B cell (primary cell): ENCODE results near the gene USP6NL. TPM values are rescaled to one million over a fixed set of nuclear protein-coding genes. Genes with fewer than 3 reads are reported as not detected.
A peak's percentile ranks its signal among the peaks of the same experiment; 100 is the strongest.

Experiments used
- ATAC-seq: fragments of 200-7000 bp; cut with Tn5 transposase; one replicate; pipeline ENCODE4 v1.10.0; 2021; ENCODE audit warnings: low read depth, mild to moderate bottlenecking, moderate number of reproducible peaks, moderate library complexity
- CTCF ChIA-PET: fragments of 350-600 bp; sonication (Branson Sonifier 250); formaldehyde crosslinking; loops from one replicate; lab custom pipeline; 2021; ENCODE audit warnings: antibody characterized with exemption, inconsistent platforms; lab: Charles Lee
- POLR2A ChIA-PET: fragments of 350-600 bp; sonication (Branson Sonifier 250); formaldehyde crosslinking; loops from one replicate; lab custom pipeline; 2021; ENCODE audit warnings: antibody characterized with exemption; lab: Charles Lee
- DNase-seq: peaks from one replicate; pipeline ENCODE4 v3.0.0; 2013
- H2AFZ ChIP-seq: 2 replicates; pipeline ENCODE4 v1.6.1; 2012; ENCODE audit warnings: mild to moderate bottlenecking, low read depth, low read length; ENCODE audit not compliant: insufficient read depth, poor library complexity, severe bottlenecking
- H3K27ac ChIP-seq, 2 donors: 1 replicate in 1 of 2; 2 replicates in 1 of 2; pipeline ENCODE4 v1.5.1; 2012 to 2013; ENCODE audit warnings: low read length in 2 of 2, mild to moderate bottlenecking in 2 of 2, moderate library complexity in 1 of 2
- H3K27me3 ChIP-seq, 4 experiments: fragments of 200-600 bp in 1 of 4; sonication (generic) in 1 of 4; replicated peaks in 1 of 4; 1 replicate in 2 of 4; 2 replicates in 2 of 4; pipeline versions ENCODE4 v1.6.1 to v1.7.0; 2013 to 2016; ENCODE audit warnings: low read length in 3 of 4, mild to moderate bottlenecking in 2 of 4, mixed read lengths in 1 of 4, moderate library complexity in 1 of 4; ENCODE audit not compliant: insufficient read depth in 4 of 4, control insufficient read depth in 3 of 4; ENCODE audit errors: control extremely low read depth in 1 of 4
- H3K36me3 ChIP-seq, 2 experiments: replicated peaks in 1 of 2; 1 replicate in 1 of 2; 2 replicates in 1 of 2; pipeline versions ENCODE4 v1.6.1 to v1.7.1; 2013; ENCODE audit warnings: low read length in 1 of 2; ENCODE audit not compliant: insufficient read depth in 2 of 2, control insufficient read depth in 1 of 2; ENCODE audit errors: control extremely low read depth in 1 of 2, extremely low read depth in 1 of 2
- H3K4me1 ChIP-seq, 2 donors: fragments of 200-600 bp in 1 of 2; sonication (generic) in 1 of 2; 1 replicate in 1 of 2; 2 replicates in 1 of 2; pipeline versions ENCODE4 v1.5.1 to v1.6.1; 2013 to 2017; ENCODE audit warnings: low read length in 2 of 2; ENCODE audit not compliant: control insufficient read depth in 2 of 2, insufficient read depth in 2 of 2
- H3K4me2 ChIP-seq: replicated peaks from 2 replicates; pipeline ENCODE3; 2012; ENCODE audit warnings: mild to moderate bottlenecking, low read depth, low read length; ENCODE audit not compliant: poor library complexity, severe bottlenecking
- H3K4me3 ChIP-seq, 5 experiments: fragments of 200-600 bp in 1 of 5; sonication (generic) in 1 of 5; 1 replicate in 3 of 5; 2 replicates in 2 of 5; pipeline versions ENCODE4 v1.5.1 to v1.7.0; 2011 to 2016; ENCODE audit warnings: low read length in 4 of 5, mild to moderate bottlenecking in 4 of 5, low read depth in 2 of 5, control low read depth in 1 of 5, moderate library complexity in 1 of 5; ENCODE audit not compliant: insufficient read depth in 1 of 5; ENCODE audit errors: control extremely low read depth in 1 of 5, extremely low read depth in 1 of 5
- H3K79me2 ChIP-seq: fragments of 200-600 bp; sonication (generic); one replicate; pipeline ENCODE4 v1.6.0; 2016; ENCODE audit warnings: low read length; ENCODE audit not compliant: control insufficient read depth, insufficient read depth
- H3K9ac ChIP-seq: fragments of 200-600 bp; sonication (generic); 2 replicates; pipeline ENCODE4 v1.6.1; 2017; ENCODE audit warnings: mild to moderate bottlenecking, low read length, moderate library complexity
- H3K9me3 ChIP-seq, 3 donors: one replicate each; pipeline versions ENCODE4 v1.6.1 to v1.7.1; 2013; ENCODE audit warnings: low read length in 2 of 3; ENCODE audit not compliant: control insufficient read depth in 2 of 3, insufficient read depth in 1 of 3; ENCODE audit errors: control extremely low read depth in 1 of 3
- H4K20me1 ChIP-seq: 2 replicates; pipeline ENCODE4 v1.6.0; 2012; ENCODE audit warnings: mild to moderate bottlenecking, low read length; ENCODE audit not compliant: insufficient read depth, control insufficient read depth, poor library complexity, severe bottlenecking
- H3K27ac Mint-ChIP-seq: one replicate; pipeline ENCODE4 v1.8.0; 2021; ENCODE audit warnings: mixed read lengths
- H3K27me3 Mint-ChIP-seq: one replicate; pipeline ENCODE4 v1.8.0; 2021; ENCODE audit warnings: mixed read lengths
- H3K4me1 Mint-ChIP-seq: one replicate; pipeline ENCODE4 v1.8.0; 2021; ENCODE audit warnings: mixed read lengths
- H3K4me3 Mint-ChIP-seq: one replicate; pipeline ENCODE4 v1.8.0; 2021; ENCODE audit warnings: mixed read lengths
- H3K9me3 Mint-ChIP-seq: one replicate; pipeline ENCODE4 v1.8.0; 2022; ENCODE audit warnings: mixed read lengths; ENCODE audit not compliant: insufficient read depth
- CTCF ChIP-seq: fragments of 200-600 bp; IDR thresholded peaks from one replicate; pipeline ENCODE4 v1.8.0; 2022; ENCODE audit warnings: antibody characterized with exemption, mild to moderate bottlenecking
- EZH2 ChIP-seq: IDR thresholded peaks from 2 replicates; pipeline ENCODE4 v1.6.1; 2012; ENCODE audit warnings: borderline replicate concordance, low read depth, mild to moderate bottlenecking, moderate library complexity, low read length; ENCODE audit not compliant: insufficient read depth, poor library complexity, severe bottlenecking
- WGBS: methylation state at CpG from one replicate; pipeline ENCODE4 v1.1.5; 2013; ENCODE audit warnings: missing lambda C conversion rate; ENCODE audit not compliant: insufficient coverage; 5-methylcytosine and 5-hydroxymethylcytosine counted together
- intact Hi-C: fragments of 100-400 bp; cut with micrococcal nuclease; formaldehyde crosslinking; loops from one replicate; pipeline ENCODE4 v1.10.0; 2022
- polyA plus RNA-seq: library from polyadenylated mRNA; depleted of rRNA; stranded (reverse); fragments of >200 nt; gene quantifications from 2 replicates; pipeline ENCODE4 v1.2.3, GENCODE V29; 2012
- total RNA-seq, 2 donors: library from RNA; stranded (reverse); fragments of 120-200 nt in 1 of 2; gene quantifications; 1 replicate in 1 of 2; 2 replicates in 1 of 2; pipeline versions ENCODE4 v1.2.3 to v1.2.4, GENCODE V29; 2013 to 2022

Gene USP6NL
- total and polyA plus RNA-seq, 2 donors (not counting 1 experiment from before 2014, with no cell fraction given), result 27.0 to 61.5 TPM

GRCh38 chr10:11501600-11501999 lies 109.8 kb downstream of the USP6NL start:
- POLR2A ChIA-PET, result no interaction called here
- ATAC-seq (no peak), DNase-seq (no peak)
- no peak overlapping the region for H3K4me2 ChIP-seq
- peaks cover 40% of the 10 kb centered on the region for H3K79me2 ChIP-seq
- no peaks in the 10 kb centered on the region for H3K9me3 ChIP-seq
- Mint-ChIP-seq H3K4me3 (no peak overlapping the region), H3K27ac (peak overlapping the region; percentile 76), H3K27me3 (no peaks in the 10 kb centered on the region), H3K4me1 (peaks cover 14% of the 10 kb centered on the region), H3K9me3 (no peaks in the 10 kb centered on the region)
- no peak for TF ChIP-seq CTCF
- TF ChIP-seq EZH2, result no peak
- CTCF ChIA-PET, result interaction anchor here (0.9 kb wide), 1 partner anchor 14 kb away, joined by 3 read pairs; no protein-coding TSS in a partner anchor
- H3K36me3 ChIP-seq, result peaks cover 0 to 51% of the 10 kb centered on the region in 2 experiments
- no peak overlapping the region for H3K9ac ChIP-seq
- no peaks in the 10 kb centered on the region for H3K27me3 ChIP-seq
- WGBS, result 100% methylated on average over 2 of the region's 3 CpGs
- no peaks in the 10 kb centered on the region for H3K4me1 ChIP-seq
- H3K27ac ChIP-seq, result no peak overlapping the region
- H2AFZ ChIP-seq, result no peak overlapping the region
- H3K4me3 ChIP-seq, result no peak overlapping the region
- intact Hi-C loops, result no loop called here
- H4K20me1 ChIP-seq, result peaks cover 24% of the 10 kb centered on the region

- peaks cover 9% of the 10 kb centered on the region for H4K20me1 ChIP-seq
- H3K9me3 ChIP-seq, result no peaks in the 10 kb centered on the region
- H3K4me3 ChIP-seq, result no peak overlapping the region
- H3K9ac ChIP-seq, result no peak overlapping the region
- no peaks in the 10 kb centered on the region for H3K9me3 Mint-ChIP-seq
- ChIA-PET POLR2A (no interaction called here), CTCF (no interaction called here)
- ATAC-seq (no peak), DNase-seq (no peak)
- H3K27ac Mint-ChIP-seq, result no peak overlapping the region
- no peaks in the 10 kb centered on the region for H3K27me3 ChIP-seq
- peaks cover 2 to 59% of the 10 kb centered on the region in 2 experiments for H3K36me3 ChIP-seq
- no peak overlapping the region for H2AFZ ChIP-seq
- no peak overlapping the region for H3K4me3 Mint-ChIP-seq
- no peaks in the 10 kb centered on the region for H3K27me3 Mint-ChIP-seq
- TF ChIP-seq EZH2 (no peak), CTCF (no peak)
- H3K27ac ChIP-seq, result peak overlapping the region in 1 of 2 donors; percentile 29
- H3K4me1 Mint-ChIP-seq, result peaks cover 5% of the 10 kb centered on the region
- peaks cover 33% of the 10 kb centered on the region for H3K79me2 ChIP-seq
- no peak overlapping the region for H3K4me2 ChIP-seq
- intact Hi-C loops, result no loop called here
- WGBS, result 100% methylated on average over 2 of the region's 4 CpGs
- no peaks in the 10 kb centered on the region for H3K4me1 ChIP-seq
Measured at GRCh38 chr10:11499425-11500071, 111.9 kb downstream of the USP6NL start.
